ENCODE measurements around the gene GPR173.

- TF ChIP-seq, protein P1, sequence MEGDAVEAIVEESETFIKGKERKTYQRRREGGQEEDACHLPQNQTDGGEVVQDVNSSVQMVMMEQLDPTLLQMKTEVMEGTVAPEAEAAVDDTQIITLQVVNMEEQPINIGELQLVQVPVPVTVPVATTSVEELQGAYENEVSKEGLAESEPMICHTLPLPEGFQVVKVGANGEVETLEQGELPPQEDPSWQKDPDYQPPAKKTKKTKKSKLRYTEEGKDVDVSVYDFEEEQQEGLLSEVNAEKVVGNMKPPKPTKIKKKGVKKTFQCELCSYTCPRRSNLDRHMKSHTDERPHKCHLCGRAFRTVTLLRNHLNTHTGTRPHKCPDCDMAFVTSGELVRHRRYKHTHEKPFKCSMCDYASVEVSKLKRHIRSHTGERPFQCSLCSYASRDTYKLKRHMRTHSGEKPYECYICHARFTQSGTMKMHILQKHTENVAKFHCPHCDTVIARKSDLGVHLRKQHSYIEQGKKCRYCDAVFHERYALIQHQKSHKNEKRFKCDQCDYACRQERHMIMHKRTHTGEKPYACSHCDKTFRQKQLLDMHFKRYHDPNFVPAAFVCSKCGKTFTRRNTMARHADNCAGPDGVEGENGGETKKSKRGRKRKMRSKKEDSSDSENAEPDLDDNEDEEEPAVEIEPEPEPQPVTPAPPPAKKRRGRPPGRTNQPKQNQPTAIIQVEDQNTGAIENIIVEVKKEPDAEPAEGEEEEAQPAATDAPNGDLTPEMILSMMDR (IDR thresholded peaks at IDR 0.05; ENCODE audit: poor library complexity): no peak
- TF ChIP-seq EZH2 (IDR thresholded peaks at IDR 0.05; ENCODE audit: borderline replicate concordance): no peak
These were observed 7.7 kb downstream of the GPR173 start for GRCh38 chrX:53056292-53056691.
